WTC11 (cell line): ENCODE data around the gene EHMT1. TPM values are rescaled to one million over a fixed set of nuclear protein-coding genes. Genes with fewer than 3 reads are reported as not detected.

Experiments used
- ATAC-seq: fragments of 200-7000 bp; cut with Tn5 transposase; 2 replicates; pipeline ENCODE4 v1.10.0; 2021; ENCODE audit warnings: mild to moderate bottlenecking, moderate library complexity
- CTCF ChIA-PET: fragments of 300-600 bp; sonication (Branson Sonifier 250); formaldehyde crosslinking; loops from one replicate; lab custom pipeline; 2021; ENCODE audit warnings: antibody characterized with exemption; lab: Charles Lee
- POLR2A ChIA-PET: fragments of 350-600 bp; sonication (Branson Sonifier 250); formaldehyde crosslinking; loops from one replicate; lab custom pipeline; 2021; ENCODE audit warnings: antibody characterized with exemption; lab: Charles Lee
- DNase-seq: peaks from one replicate; pipeline ENCODE4 v3.0.0; 2021; ENCODE audit warnings: low spot score
- H3K27ac Mint-ChIP-seq: 2 replicates; pipeline ENCODE4 v1.8.0; 2021; ENCODE audit warnings: mixed read lengths
- H3K27me3 Mint-ChIP-seq: 2 replicates; pipeline ENCODE4 v1.8.0; 2021; ENCODE audit warnings: low read depth, mild to moderate bottlenecking, moderate library complexity, mixed read lengths
- H3K36me3 Mint-ChIP-seq: 2 replicates; pipeline ENCODE4 v1.8.0; 2021; ENCODE audit warnings: mixed read lengths
- H3K4me1 Mint-ChIP-seq: 2 replicates; pipeline ENCODE4 v1.8.0; 2022; ENCODE audit warnings: mixed read lengths
- H3K4me3 Mint-ChIP-seq: 2 replicates; pipeline ENCODE4 v1.8.0; 2021; ENCODE audit warnings: mild to moderate bottlenecking, moderate library complexity, mixed read lengths
- H3K9me3 Mint-ChIP-seq: 2 replicates; pipeline ENCODE4 v1.8.0; 2021; ENCODE audit warnings: mixed read lengths
- ESRRA ChIP-seq: sonication (generic); formaldehyde crosslinking; IDR thresholded peaks from 2 replicates; pipeline ENCODE4 v1.8.1; 2022; ENCODE audit warnings: mild to moderate bottlenecking, missing genetic modification reagents, borderline replicate concordance
- HMGA2 ChIP-seq: fragments of 250-450 bp; sonication (Bioruptor Pico); IDR thresholded peaks from 2 replicates; pipeline ENCODE4 v1.4.0; 2021; ENCODE audit warnings: mild to moderate bottlenecking, moderate library complexity
- JUN ChIP-seq: sonication (generic); formaldehyde crosslinking; IDR thresholded peaks from 2 replicates; pipeline ENCODE4 v1.8.0; 2023; ENCODE audit warnings: mild to moderate bottlenecking, missing genetic modification reagents
- NR1H2 ChIP-seq: sonication (generic); formaldehyde crosslinking; IDR thresholded peaks from 2 replicates; pipeline ENCODE4 v1.9.0; 2021; ENCODE audit warnings: mild to moderate bottlenecking, moderate library complexity, missing genetic modification reagents
- NR3C1 ChIP-seq: sonication (generic); formaldehyde crosslinking; conservative IDR thresholded peaks from 2 replicates; pipeline ENCODE4 v1.8.1; 2023; ENCODE audit warnings: low read depth, mild to moderate bottlenecking, missing genetic modification reagents
- OVOL2 ChIP-seq: fragments of 250-450 bp; sonication (Bioruptor Pico); IDR thresholded peaks from 2 replicates; pipeline ENCODE4 v1.9.0; 2021; ENCODE audit warnings: mild to moderate bottlenecking, borderline replicate concordance
- RORB ChIP-seq: fragments of 250-450 bp; sonication (Bioruptor Pico); IDR thresholded peaks from 2 replicates; pipeline ENCODE4 v1.9.0; 2021; ENCODE audit warnings: mild to moderate bottlenecking
- SMAD3 ChIP-seq: sonication (generic); formaldehyde crosslinking; IDR thresholded peaks from 2 replicates; pipeline ENCODE4 v1.8.0; 2022; ENCODE audit warnings: missing genetic modification reagents, mild to moderate bottlenecking, borderline replicate concordance
- SMAD4 ChIP-seq: sonication (generic); formaldehyde crosslinking; IDR thresholded peaks from 2 replicates; pipeline ENCODE4 v1.8.0; 2022; ENCODE audit warnings: mild to moderate bottlenecking, missing genetic modification reagents
- SOX15 ChIP-seq: fragments of 250-450 bp; sonication (Bioruptor Pico); IDR thresholded peaks from 2 replicates; pipeline ENCODE4 v1.9.0; 2021; ENCODE audit warnings: mild to moderate bottlenecking
- TP53 ChIP-seq: sonication (generic); formaldehyde crosslinking; IDR thresholded peaks from 2 replicates; pipeline ENCODE4 v1.8.1; 2023; ENCODE audit warnings: mild to moderate bottlenecking, missing genetic modification reagents
- ZBTB21 ChIP-seq: sonication (generic); formaldehyde crosslinking; IDR thresholded peaks from 2 replicates; pipeline ENCODE4 v1.8.1; 2023; ENCODE audit warnings: mild to moderate bottlenecking, missing genetic modification reagents, borderline replicate concordance
- ZMAT4 ChIP-seq: fragments of 250-450 bp; sonication (Bioruptor Pico); IDR thresholded peaks from 2 replicates; pipeline ENCODE4 v1.9.0; 2021; ENCODE audit warnings: mild to moderate bottlenecking
- ZNF671 ChIP-seq: fragments of 250-450 bp; sonication (Bioruptor Pico); IDR thresholded peaks from 2 replicates; pipeline ENCODE4 v1.8.0; 2021; ENCODE audit warnings: mild to moderate bottlenecking
- total RNA-seq: library from RNA; stranded (reverse); gene quantifications from 3 replicates; pipeline ENCODE4 v1.2.3, GENCODE V29; 2021
- TF ChIP-seq, protein P1 (sequence below): sonication (generic); formaldehyde crosslinking; IDR thresholded peaks from 2 replicates; pipeline ENCODE4 v1.8.1; 2023; ENCODE audit warnings: mild to moderate bottlenecking, missing genetic modification reagents
- TF ChIP-seq, protein P2 (sequence below): sonication (generic); formaldehyde crosslinking; IDR thresholded peaks from 2 replicates; pipeline ENCODE4 v1.8.0; 2023; ENCODE audit warnings: missing genetic modification reagents, mild to moderate bottlenecking, borderline replicate concordance
- TF ChIP-seq, protein P3 (sequence below): sonication (generic); formaldehyde crosslinking; IDR thresholded peaks from 2 replicates; pipeline ENCODE4 v1.8.0; 2022; ENCODE audit warnings: mild to moderate bottlenecking, missing genetic modification reagents
- TF ChIP-seq, protein P4 (sequence below): fragments of 250-450 bp; sonication (Bioruptor Pico); IDR thresholded peaks from 2 replicates; pipeline ENCODE4 v1.9.0; 2021; ENCODE audit warnings: mild to moderate bottlenecking, borderline replicate concordance

EHMT1 gene
- total RNA-seq, 1 experiment from 2014 or later, result 170 TPM

DNA sequence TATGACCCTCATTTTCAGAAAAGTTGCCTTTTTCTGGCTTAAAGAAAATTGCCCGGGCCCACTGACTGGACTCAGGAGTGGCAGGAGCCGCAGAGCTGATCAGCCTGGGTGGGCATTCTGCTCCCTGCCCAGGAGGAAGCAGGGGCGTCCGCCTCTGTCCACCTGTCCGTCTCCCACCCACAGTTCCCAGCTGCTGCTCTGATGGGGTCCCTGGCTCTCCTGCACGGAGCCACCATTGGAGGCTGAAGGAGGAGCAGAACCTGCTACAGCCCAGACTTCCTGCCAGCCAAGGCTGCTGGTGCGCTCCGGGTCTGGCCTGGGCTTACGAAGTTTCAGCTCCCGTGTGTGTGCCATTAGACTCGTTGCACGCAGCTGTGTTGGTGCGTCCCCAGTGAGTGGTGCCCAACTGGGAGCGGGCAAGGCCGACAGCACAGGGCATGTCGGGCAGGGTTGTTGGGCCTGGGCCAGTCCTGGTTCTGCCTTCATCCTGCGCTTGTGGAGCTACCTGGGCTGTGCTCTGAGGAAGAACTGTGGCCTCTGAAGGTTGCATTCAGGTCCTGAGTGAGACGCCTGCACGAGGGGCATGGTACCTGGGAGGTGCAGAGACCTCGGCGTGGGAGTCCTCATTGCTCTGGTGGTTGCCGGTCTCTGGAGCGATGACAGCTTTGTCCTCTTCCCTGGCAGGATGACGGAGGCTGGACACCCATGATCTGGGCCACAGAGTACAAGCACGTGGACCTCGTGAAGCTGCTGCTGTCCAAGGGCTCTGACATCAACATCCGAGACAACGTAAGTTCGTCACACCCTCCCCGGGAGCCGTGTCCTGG lies 181.6 kb downstream of the EHMT1 start:
- CTCF ChIA-PET, result interaction anchor here (1.0 kb wide), 1 partner anchor 127 kb away, joined by 3 read pairs; no protein-coding TSS in a partner anchor
- peaks cover 10% of the 10 kb centered on the region for H3K9me3 Mint-ChIP-seq
- H3K4me1 Mint-ChIP-seq, result no peaks in the 10 kb centered on the region
- no peak for ATAC-seq
- H3K36me3 Mint-ChIP-seq, result peaks cover 80% of the 10 kb centered on the region
- TF ChIP-seq, protein P1, sequence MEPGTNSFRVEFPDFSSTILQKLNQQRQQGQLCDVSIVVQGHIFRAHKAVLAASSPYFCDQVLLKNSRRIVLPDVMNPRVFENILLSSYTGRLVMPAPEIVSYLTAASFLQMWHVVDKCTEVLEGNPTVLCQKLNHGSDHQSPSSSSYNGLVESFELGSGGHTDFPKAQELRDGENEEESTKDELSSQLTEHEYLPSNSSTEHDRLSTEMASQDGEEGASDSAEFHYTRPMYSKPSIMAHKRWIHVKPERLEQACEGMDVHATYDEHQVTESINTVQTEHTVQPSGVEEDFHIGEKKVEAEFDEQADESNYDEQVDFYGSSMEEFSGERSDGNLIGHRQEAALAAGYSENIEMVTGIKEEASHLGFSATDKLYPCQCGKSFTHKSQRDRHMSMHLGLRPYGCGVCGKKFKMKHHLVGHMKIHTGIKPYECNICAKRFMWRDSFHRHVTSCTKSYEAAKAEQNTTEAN, result no peak
- TF ChIP-seq ZBTB21 (CRISPR knock-in tag) (no peak), SOX15 (CRISPR knock-in tag) (no peak)
- TF ChIP-seq, protein P2, sequence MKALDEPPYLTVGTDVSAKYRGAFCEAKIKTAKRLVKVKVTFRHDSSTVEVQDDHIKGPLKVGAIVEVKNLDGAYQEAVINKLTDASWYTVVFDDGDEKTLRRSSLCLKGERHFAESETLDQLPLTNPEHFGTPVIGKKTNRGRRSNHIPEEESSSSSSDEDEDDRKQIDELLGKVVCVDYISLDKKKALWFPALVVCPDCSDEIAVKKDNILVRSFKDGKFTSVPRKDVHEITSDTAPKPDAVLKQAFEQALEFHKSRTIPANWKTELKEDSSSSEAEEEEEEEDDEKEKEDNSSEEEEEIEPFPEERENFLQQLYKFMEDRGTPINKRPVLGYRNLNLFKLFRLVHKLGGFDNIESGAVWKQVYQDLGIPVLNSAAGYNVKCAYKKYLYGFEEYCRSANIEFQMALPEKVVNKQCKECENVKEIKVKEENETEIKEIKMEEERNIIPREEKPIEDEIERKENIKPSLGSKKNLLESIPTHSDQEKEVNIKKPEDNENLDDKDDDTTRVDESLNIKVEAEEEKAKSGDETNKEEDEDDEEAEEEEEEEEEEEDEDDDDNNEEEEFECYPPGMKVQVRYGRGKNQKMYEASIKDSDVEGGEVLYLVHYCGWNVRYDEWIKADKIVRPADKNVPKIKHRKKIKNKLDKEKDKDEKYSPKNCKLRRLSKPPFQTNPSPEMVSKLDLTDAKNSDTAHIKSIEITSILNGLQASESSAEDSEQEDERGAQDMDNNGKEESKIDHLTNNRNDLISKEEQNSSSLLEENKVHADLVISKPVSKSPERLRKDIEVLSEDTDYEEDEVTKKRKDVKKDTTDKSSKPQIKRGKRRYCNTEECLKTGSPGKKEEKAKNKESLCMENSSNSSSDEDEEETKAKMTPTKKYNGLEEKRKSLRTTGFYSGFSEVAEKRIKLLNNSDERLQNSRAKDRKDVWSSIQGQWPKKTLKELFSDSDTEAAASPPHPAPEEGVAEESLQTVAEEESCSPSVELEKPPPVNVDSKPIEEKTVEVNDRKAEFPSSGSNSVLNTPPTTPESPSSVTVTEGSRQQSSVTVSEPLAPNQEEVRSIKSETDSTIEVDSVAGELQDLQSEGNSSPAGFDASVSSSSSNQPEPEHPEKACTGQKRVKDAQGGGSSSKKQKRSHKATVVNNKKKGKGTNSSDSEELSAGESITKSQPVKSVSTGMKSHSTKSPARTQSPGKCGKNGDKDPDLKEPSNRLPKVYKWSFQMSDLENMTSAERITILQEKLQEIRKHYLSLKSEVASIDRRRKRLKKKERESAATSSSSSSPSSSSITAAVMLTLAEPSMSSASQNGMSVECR (CRISPR knock-in tag), result no peak
- TF ChIP-seq, all 79 proteins: peak for 0
- Mint-ChIP-seq H3K4me3 (no peak overlapping the region), H3K27ac (no peak overlapping the region), H3K27me3 (no peaks in the 10 kb centered on the region)
- DNase-seq, result no peak
- POLR2A ChIA-PET, result no interaction called here

GRCh38 chr9:137801023-137801319 lies 182.2 kb downstream of the EHMT1 start:
- Mint-ChIP-seq H3K9me3 (peaks cover 10% of the 10 kb centered on the region), H3K36me3 (peaks cover 75% of the 10 kb centered on the region), H3K4me3 (no peak overlapping the region), H3K27ac (no peak overlapping the region), H3K27me3 (no peaks in the 10 kb centered on the region), H3K4me1 (no peaks in the 10 kb centered on the region)
- POLR2A ChIA-PET, result no interaction called here
- DNase-seq (no peak), ATAC-seq (no peak)
- CTCF ChIA-PET, result no interaction called here
- TF ChIP-seq HMGA2 (CRISPR knock-in tag) (no peak), NR1H2 (CRISPR knock-in tag) (no peak), SMAD3 (CRISPR knock-in tag) (no peak), RORB (CRISPR knock-in tag) (no peak)

DNA sequence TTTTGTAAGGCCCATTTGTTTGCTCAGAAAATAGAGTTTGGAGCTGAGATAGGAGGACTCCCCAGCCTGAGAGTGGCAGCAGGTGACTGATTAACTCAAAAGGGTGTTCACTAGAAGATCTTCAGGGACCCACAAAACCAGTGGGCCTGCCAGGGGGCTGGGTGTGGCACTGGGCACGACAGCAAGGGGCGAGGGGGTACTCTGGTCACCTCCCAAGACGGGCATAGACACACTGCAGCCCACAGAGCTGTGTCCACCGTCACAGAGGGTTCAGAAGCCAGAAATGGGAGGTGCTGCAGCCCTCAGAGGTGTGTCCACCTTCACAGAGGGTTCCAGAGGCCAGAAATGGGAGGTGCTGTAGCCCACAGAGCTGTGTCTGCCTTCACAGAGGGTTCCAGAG lies 183.2 kb downstream of the EHMT1 start:
- Mint-ChIP-seq H3K9me3 (peaks cover 10% of the 10 kb centered on the region), H3K4me3 (no peak overlapping the region), H3K36me3 (peaks cover 67% of the 10 kb centered on the region), H3K4me1 (no peaks in the 10 kb centered on the region), H3K27me3 (no peaks in the 10 kb centered on the region), H3K27ac (no peak overlapping the region)
- ATAC-seq, result no peak
- DNase-seq, result no peak
- POLR2A ChIA-PET, result no interaction called here
- CTCF ChIA-PET, result no interaction called here
- TF ChIP-seq SMAD4 (CRISPR knock-in tag) (no peak), TP53 (CRISPR knock-in tag) (no peak), ZMAT4 (CRISPR knock-in tag) (no peak), ZBTB21 (CRISPR knock-in tag) (no peak), OVOL2 (CRISPR knock-in tag) (no peak), ESRRA (CRISPR knock-in tag) (no peak), NR3C1 (CRISPR knock-in tag) (no peak), ZNF671 (CRISPR knock-in tag) (no peak), JUN (CRISPR knock-in tag) (no peak)
- TF ChIP-seq, protein P3, sequence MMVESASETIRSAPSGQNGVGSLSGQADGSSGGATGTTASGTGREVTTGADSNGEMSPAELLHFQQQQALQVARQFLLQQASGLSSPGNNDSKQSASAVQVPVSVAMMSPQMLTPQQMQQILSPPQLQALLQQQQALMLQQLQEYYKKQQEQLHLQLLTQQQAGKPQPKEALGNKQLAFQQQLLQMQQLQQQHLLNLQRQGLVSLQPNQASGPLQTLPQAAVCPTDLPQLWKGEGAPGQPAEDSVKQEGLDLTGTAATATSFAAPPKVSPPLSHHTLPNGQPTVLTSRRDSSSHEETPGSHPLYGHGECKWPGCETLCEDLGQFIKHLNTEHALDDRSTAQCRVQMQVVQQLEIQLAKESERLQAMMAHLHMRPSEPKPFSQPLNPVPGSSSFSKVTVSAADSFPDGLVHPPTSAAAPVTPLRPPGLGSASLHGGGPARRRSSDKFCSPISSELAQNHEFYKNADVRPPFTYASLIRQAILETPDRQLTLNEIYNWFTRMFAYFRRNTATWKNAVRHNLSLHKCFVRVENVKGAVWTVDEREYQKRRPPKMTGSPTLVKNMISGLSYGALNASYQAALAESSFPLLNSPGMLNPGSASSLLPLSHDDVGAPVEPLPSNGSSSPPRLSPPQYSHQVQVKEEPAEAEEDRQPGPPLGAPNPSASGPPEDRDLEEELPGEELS, result no peak
- TF ChIP-seq, protein P4, sequence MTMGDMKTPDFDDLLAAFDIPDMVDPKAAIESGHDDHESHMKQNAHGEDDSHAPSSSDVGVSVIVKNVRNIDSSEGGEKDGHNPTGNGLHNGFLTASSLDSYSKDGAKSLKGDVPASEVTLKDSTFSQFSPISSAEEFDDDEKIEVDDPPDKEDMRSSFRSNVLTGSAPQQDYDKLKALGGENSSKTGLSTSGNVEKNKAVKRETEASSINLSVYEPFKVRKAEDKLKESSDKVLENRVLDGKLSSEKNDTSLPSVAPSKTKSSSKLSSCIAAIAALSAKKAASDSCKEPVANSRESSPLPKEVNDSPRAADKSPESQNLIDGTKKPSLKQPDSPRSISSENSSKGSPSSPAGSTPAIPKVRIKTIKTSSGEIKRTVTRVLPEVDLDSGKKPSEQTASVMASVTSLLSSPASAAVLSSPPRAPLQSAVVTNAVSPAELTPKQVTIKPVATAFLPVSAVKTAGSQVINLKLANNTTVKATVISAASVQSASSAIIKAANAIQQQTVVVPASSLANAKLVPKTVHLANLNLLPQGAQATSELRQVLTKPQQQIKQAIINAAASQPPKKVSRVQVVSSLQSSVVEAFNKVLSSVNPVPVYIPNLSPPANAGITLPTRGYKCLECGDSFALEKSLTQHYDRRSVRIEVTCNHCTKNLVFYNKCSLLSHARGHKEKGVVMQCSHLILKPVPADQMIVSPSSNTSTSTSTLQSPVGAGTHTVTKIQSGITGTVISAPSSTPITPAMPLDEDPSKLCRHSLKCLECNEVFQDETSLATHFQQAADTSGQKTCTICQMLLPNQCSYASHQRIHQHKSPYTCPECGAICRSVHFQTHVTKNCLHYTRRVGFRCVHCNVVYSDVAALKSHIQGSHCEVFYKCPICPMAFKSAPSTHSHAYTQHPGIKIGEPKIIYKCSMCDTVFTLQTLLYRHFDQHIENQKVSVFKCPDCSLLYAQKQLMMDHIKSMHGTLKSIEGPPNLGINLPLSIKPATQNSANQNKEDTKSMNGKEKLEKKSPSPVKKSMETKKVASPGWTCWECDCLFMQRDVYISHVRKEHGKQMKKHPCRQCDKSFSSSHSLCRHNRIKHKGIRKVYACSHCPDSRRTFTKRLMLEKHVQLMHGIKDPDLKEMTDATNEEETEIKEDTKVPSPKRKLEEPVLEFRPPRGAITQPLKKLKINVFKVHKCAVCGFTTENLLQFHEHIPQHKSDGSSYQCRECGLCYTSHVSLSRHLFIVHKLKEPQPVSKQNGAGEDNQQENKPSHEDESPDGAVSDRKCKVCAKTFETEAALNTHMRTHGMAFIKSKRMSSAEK (CRISPR knock-in tag), result no peak
- TF ChIP-seq, protein P1, result no peak
